HUES64 (cell line): ENCODE measurements around the gene ETV7.

Experiments used
- H3K27ac ChIP-seq: 2 replicates; pipeline ENCODE4 v1.7.0; 2013; ENCODE audit warnings: low read depth, low read length, inconsistent platforms
- H3K27me3 ChIP-seq: 2 replicates; pipeline ENCODE4 v1.6.1; 2013; ENCODE audit warnings: mild to moderate bottlenecking, low read length; ENCODE audit not compliant: insufficient read depth
- H3K36me3 ChIP-seq: 2 replicates; pipeline ENCODE4 v1.6.1; 2013; ENCODE audit warnings: mild to moderate bottlenecking, low read length; ENCODE audit not compliant: insufficient read depth
- H3K4me1 ChIP-seq: 2 replicates; pipeline ENCODE4 v1.6.1; 2013; ENCODE audit warnings: mild to moderate bottlenecking, low read length, moderate library complexity; ENCODE audit not compliant: insufficient read depth
- H3K4me3 ChIP-seq: 2 replicates; pipeline ENCODE4 v1.5.1; 2013; ENCODE audit warnings: mild to moderate bottlenecking, low read length, moderate library complexity
- H3K9ac ChIP-seq: 2 replicates; pipeline ENCODE4 v1.6.1; 2013; ENCODE audit warnings: mild to moderate bottlenecking, low read depth, low read length
- H3K9me3 ChIP-seq: 2 replicates; pipeline ENCODE4 v1.6.1; 2013; ENCODE audit warnings: low read depth, low read length; ENCODE audit not compliant: insufficient read depth
- WGBS: fragments of 150-250, 120-280 bp; methylation state at CpG from one replicate; pipeline ENCODE4 v1.1.7; 2013; ENCODE audit warnings: missing lambda C conversion rate; 5-methylcytosine and 5-hydroxymethylcytosine counted together

Gene ETV7

GRCh38 chr6:36362551-36363370 is 24.7 kb downstream of the ETV7 start:
- 95% methylated on average over 25 of the region's 25 CpGs for WGBS
- Histone ChIP-seq H3K9ac (no peak overlapping the region), H3K4me3 (no peak overlapping the region), H3K27me3 (no peaks in the 10 kb centered on the region), H3K4me1 (no peaks in the 10 kb centered on the region), H3K36me3 (no peaks in the 10 kb centered on the region), H3K9me3 (no peaks in the 10 kb centered on the region), H3K27ac (no peak overlapping the region)

- Histone ChIP-seq H3K36me3 (no peaks in the 10 kb centered on the region), H3K27me3 (no peaks in the 10 kb centered on the region), H3K9me3 (no peaks in the 10 kb centered on the region), H3K4me3 (no peak overlapping the region), H3K27ac (no peak overlapping the region), H3K9ac (no peak overlapping the region), H3K4me1 (no peaks in the 10 kb centered on the region)
- 94% methylated on average over 11 of the region's 11 CpGs for WGBS
Measured at GRCh38 chr6:36361071-36361470, 26.4 kb downstream of the ETV7 start.

- no peaks in the 10 kb centered on the region for H3K9me3 ChIP-seq
- H3K36me3 ChIP-seq = no peaks in the 10 kb centered on the region
- H3K27me3 ChIP-seq = no peaks in the 10 kb centered on the region
- H3K4me1 ChIP-seq = no peaks in the 10 kb centered on the region
- no peak overlapping the region for H3K9ac ChIP-seq
- no peak overlapping the region for H3K4me3 ChIP-seq
- WGBS = 26% methylated on average over 10 of the region's 10 CpGs
- no peak overlapping the region for H3K27ac ChIP-seq
Measured at GRCh38 chr6:36360241-36361054, 27.0 kb downstream of the ETV7 start.

DNA sequence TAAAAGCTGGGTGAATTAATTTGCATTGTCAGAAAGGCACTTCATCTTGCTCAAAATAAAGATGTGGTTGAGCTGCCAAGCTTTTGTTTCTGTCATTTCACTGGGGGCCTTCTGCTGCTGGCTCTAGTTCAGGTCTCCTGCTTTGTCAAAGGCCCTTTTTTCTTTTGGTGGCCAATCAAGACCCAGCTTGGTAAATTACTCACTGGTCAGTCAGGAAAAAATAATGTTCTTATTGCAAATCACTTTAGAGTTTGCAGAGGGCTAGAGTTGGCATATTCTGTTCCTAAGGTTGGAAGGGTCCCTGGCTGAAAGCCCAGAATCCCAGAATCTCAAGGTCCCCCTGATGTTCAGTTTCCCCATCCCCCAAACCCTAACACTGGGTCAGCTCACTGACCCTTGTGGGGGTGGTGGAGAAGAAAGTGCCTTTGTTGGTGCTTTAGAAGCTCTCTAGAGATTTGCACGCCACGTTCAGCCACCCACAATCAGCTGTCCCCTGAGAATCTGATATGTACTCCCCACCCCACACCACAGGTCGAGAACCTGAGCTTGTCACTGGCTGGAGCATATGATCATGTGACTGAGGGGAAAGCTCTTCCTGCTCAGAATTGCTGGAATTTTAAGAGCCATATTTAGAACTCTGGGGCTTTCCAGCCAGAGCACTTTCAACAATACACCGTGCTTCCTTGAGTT is 29.1 kb downstream of the ETV7 start:
- H3K36me3 ChIP-seq = no peaks in the 10 kb centered on the region
- no peaks in the 10 kb centered on the region for H3K27me3 ChIP-seq
- no peaks in the 10 kb centered on the region for H3K4me1 ChIP-seq
- no peaks in the 10 kb centered on the region for H3K9me3 ChIP-seq
- H3K27ac ChIP-seq = no peak overlapping the region
- no peak overlapping the region for H3K9ac ChIP-seq
- 79% methylated on average over 4 of the region's 4 CpGs for WGBS
- H3K4me3 ChIP-seq = no peak overlapping the region

- no peak overlapping the region for H3K27ac ChIP-seq
- WGBS = 94% methylated on average over 3 of the region's 3 CpGs
Measured at GRCh38 chr6:36357872-36358225, 29.6 kb downstream of the ETV7 start.

DNA sequence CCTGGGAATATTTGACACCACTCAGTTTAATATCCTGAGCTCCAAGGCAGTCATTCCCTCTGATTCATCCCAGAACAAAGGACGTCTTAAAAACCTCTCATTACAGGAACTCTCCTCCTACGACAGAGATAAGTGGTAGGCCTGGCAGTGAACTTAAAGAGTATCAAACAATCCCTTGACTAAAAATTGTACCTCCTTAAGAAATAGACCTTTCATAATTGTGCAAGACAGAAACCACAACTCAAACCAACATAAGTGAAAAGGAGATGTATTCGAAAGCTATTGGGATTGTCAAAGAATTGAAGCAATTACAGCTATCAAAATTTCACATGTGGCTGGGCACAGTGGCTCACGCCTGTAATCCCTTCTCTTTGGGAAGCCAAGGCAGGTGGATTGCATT is 31.6 kb downstream of the ETV7 start:
- no peaks in the 10 kb centered on the region for H3K36me3 ChIP-seq
- H3K4me1 ChIP-seq = no peaks in the 10 kb centered on the region
- no peaks in the 10 kb centered on the region for H3K27me3 ChIP-seq
- H3K9me3 ChIP-seq = peaks cover 3% of the 10 kb centered on the region; the same call in 1 of the 2 replicates
- H3K4me3 ChIP-seq = no peak overlapping the region
- no peak overlapping the region for H3K27ac ChIP-seq
- no peak overlapping the region for H3K9ac ChIP-seq
- WGBS = 92% methylated on average over 4 of the region's 4 CpGs

More at GRCh38 chr6:36357872-36358225, 29.6 kb downstream of the ETV7 start:
- H3K4me1 ChIP-seq = no peaks in the 10 kb centered on the region
- H3K27me3 ChIP-seq = no peaks in the 10 kb centered on the region
- no peaks in the 10 kb centered on the region for H3K36me3 ChIP-seq
- H3K9me3 ChIP-seq = no peaks in the 10 kb centered on the region
- H3K9ac ChIP-seq = no peak overlapping the region
- no peak overlapping the region for H3K4me3 ChIP-seq

- Histone ChIP-seq H3K9me3 (peaks cover 3% of the 10 kb centered on the region; the same call in 1 of the 2 replicates), H3K9ac (no peak overlapping the region), H3K27me3 (no peaks in the 10 kb centered on the region), H3K27ac (no peak overlapping the region), H3K4me3 (no peak overlapping the region), H3K36me3 (no peaks in the 10 kb centered on the region), H3K4me1 (no peaks in the 10 kb centered on the region)
- 89% methylated on average over 3 of the region's 4 CpGs for WGBS
Measured at GRCh38 chr6:36353411-36353915, 34.0 kb downstream of the ETV7 start.

GRCh38 chr6:36352477-36353157 is 34.9 kb downstream of the ETV7 start:
- H3K9ac ChIP-seq = no peak overlapping the region
- peaks cover 3% of the 10 kb centered on the region; the same call in 1 of the 2 replicates for H3K9me3 ChIP-seq
- no peaks in the 10 kb centered on the region for H3K4me1 ChIP-seq
- no peak overlapping the region for H3K27ac ChIP-seq
- no peaks in the 10 kb centered on the region for H3K36me3 ChIP-seq
- 91% methylated on average over 8 of the region's 8 CpGs for WGBS
- H3K27me3 ChIP-seq = no peaks in the 10 kb centered on the region
- H3K4me3 ChIP-seq = no peak overlapping the region

GRCh38 chr6:36350681-36351571 is 36.5 kb downstream of the ETV7 start:
- Histone ChIP-seq H3K9me3 (peaks cover 3% of the 10 kb centered on the region; the same call in 1 of the 2 replicates), H3K4me1 (no peaks in the 10 kb centered on the region), H3K4me3 (no peak overlapping the region), H3K27ac (no peak overlapping the region), H3K9ac (no peak overlapping the region), H3K27me3 (no peaks in the 10 kb centered on the region), H3K36me3 (no peaks in the 10 kb centered on the region)
- WGBS = 89% methylated on average over 14 of the region's 15 CpGs

GRCh38 chr6:36350082-36350481 is 37.4 kb downstream of the ETV7 start:
- Histone ChIP-seq H3K36me3 (no peaks in the 10 kb centered on the region), H3K9ac (no peak overlapping the region), H3K9me3 (peaks cover 3% of the 10 kb centered on the region; the same call in 1 of the 2 replicates), H3K27me3 (no peaks in the 10 kb centered on the region), H3K4me3 (no peak overlapping the region), H3K27ac (no peak overlapping the region), H3K4me1 (no peaks in the 10 kb centered on the region)
- WGBS = 95% methylated on average over 4 of the region's 4 CpGs
